HCT116 (cell line): ENCODE results near the gene PRODH. TPM values are rescaled to one million over a fixed set of nuclear protein-coding genes. Genes with fewer than 3 reads are reported as not detected.
"Not testable (repeated sequence)": the region's sequence is repeated elsewhere in the genome, so short reads cannot be mapped to it uniquely, and the experiment has no call there.

ENCODE experiments used
- ATAC-seq: fragments of 200-7000 bp; cut with Tn5 transposase; 2 replicates; pipeline ENCODE4 v1.9.1; 2020; ENCODE audit warnings: mild to moderate bottlenecking, moderate library complexity
- BruUV-seq: library from RNA; stranded (reverse); fragments of 400-500 nt; replicated peaks from 2 replicates; lab custom pipeline; 2021; lab: Mats Ljungman, UMichigan
- CTCF ChIA-PET: fragments of 300-600 bp; sonication (Branson Sonifier 250); formaldehyde crosslinking; loops from one replicate; lab custom pipeline; 2021; ENCODE audit warnings: antibody characterized with exemption; lab: Charles Lee
- POLR2A ChIA-PET: fragments of 300-600, 350-600 bp; sonication (Branson Sonifier 250); formaldehyde crosslinking; loops from one replicate; lab custom pipeline; 2021; ENCODE audit warnings: antibody characterized with exemption; lab: Charles Lee
- RAD21 ChIA-PET, 2 experiments: fragments of 300-600 bp; sonication (Branson Sonifier 250); formaldehyde crosslinking; loops; one replicate each; lab custom pipeline; 2023; ENCODE audit warnings: low total read pairs in 2 of 2; ENCODE audit not compliant: uncharacterized antibody in 2 of 2, unreplicated experiment in 2 of 2, low non-redundant PET in 1 of 2; lab: Charles Lee
- DNase-seq: peaks from one replicate; pipeline ENCODE4 v3.0.0-alpha.2; 2010; ENCODE audit warnings: low read depth, low spot score
- H2AFZ ChIP-seq: fragments of 200-600 bp; shearing (Covaris generic), sonication (generic); 2 replicates; pipeline ENCODE4 v1.6.1; 2017; ENCODE audit warnings: low read depth, mixed run types, mixed read lengths, antibody characterized with exemption, low read length; ENCODE audit not compliant: poor library complexity, severe bottlenecking
- H3K27ac ChIP-seq: 2 replicates; pipeline ENCODE4 v1.5.1; 2012; ENCODE audit warnings: low read depth, low read length
- H3K27me3 ChIP-seq: fragments of 200-600 bp; sonication (generic); 2 replicates; pipeline ENCODE4 v1.6.1; 2016; ENCODE audit warnings: mixed run types, low read length, mixed read lengths; ENCODE audit not compliant: insufficient read depth
- H3K36me3 ChIP-seq, 2 experiments: fragments of 200-500 bp in 1 of 2; fragments of 200-600 bp in 1 of 2; sonication (Bioruptor generic) in 1 of 2; sonication (generic) in 1 of 2; 2 replicates each; pipeline versions ENCODE4 v1.5.1 to v1.6.1; 2014 to 2016; ENCODE audit warnings: low read length in 2 of 2, inconsistent platforms in 1 of 2, mixed read lengths in 1 of 2, mixed run types in 1 of 2; ENCODE audit not compliant: insufficient read depth in 2 of 2, control insufficient read depth in 1 of 2
- H3K4me1 ChIP-seq, 2 experiments: fragments of 200-600 bp in 1 of 2; sonication (generic) in 1 of 2; 2 replicates each; pipeline versions ENCODE4 v1.5.1 to v1.6.1; 2012 to 2017; ENCODE audit warnings: low read length in 2 of 2, inconsistent platforms in 1 of 2, mild to moderate bottlenecking in 1 of 2, mixed read lengths in 1 of 2, mixed run types in 1 of 2, moderate library complexity in 1 of 2; ENCODE audit not compliant: insufficient read depth in 2 of 2, control insufficient read depth in 1 of 2
- H3K4me2 ChIP-seq: fragments of 200-600 bp; sonication (generic); 2 replicates; pipeline ENCODE4 v1.6.1; 2017; ENCODE audit warnings: mixed run types, low read length, mixed read lengths
- H3K4me3 ChIP-seq, 2 experiments: fragments of 200-600 bp in 1 of 2; sonication (generic) in 1 of 2; replicated peaks in 1 of 2; 2 replicates each; pipeline ENCODE4 v1.5.1; 2011 to 2016; ENCODE audit warnings: low read length in 2 of 2, control low read depth in 1 of 2, low read depth in 1 of 2, mild to moderate bottlenecking in 1 of 2, mixed read lengths in 1 of 2, mixed run types in 1 of 2
- H3K79me2 ChIP-seq: fragments of 200-600 bp; sonication (generic); 2 replicates; pipeline ENCODE4 v1.6.1; 2017; ENCODE audit warnings: mild to moderate bottlenecking, mixed run types, low read length, moderate library complexity, mixed read lengths; ENCODE audit not compliant: insufficient read depth
- H3K9ac ChIP-seq: fragments of 200-600 bp; sonication (generic); 2 replicates; pipeline ENCODE4 v1.6.1; 2016; ENCODE audit warnings: low read length, mixed read lengths
- H3K9me2 ChIP-seq: fragments of 200-600 bp; sonication (generic), shearing (Covaris generic); 2 replicates; pipeline ENCODE4 v1.6.1; 2017; ENCODE audit warnings: mixed run types, mild to moderate bottlenecking, moderate library complexity; ENCODE audit not compliant: insufficient read depth
- H3K9me3 ChIP-seq, 2 experiments: fragments of 200-500 bp in 1 of 2; fragments of 200-600 bp in 1 of 2; sonication (Bioruptor generic) in 1 of 2; sonication (generic) in 1 of 2; 2 replicates each; pipeline ENCODE4 v1.6.1; 2014 to 2017; ENCODE audit warnings: low read length in 2 of 2, mixed read lengths in 2 of 2, inconsistent platforms in 1 of 2, low read depth in 1 of 2, mild to moderate bottlenecking in 1 of 2, mixed run types in 1 of 2, moderate library complexity in 1 of 2; ENCODE audit not compliant: control insufficient read depth in 1 of 2, insufficient read depth in 1 of 2
- H4K20me1 ChIP-seq: fragments of 200-600 bp; sonication (generic), shearing (Covaris generic); 2 replicates; pipeline ENCODE4 v1.6.1; 2017; ENCODE audit warnings: mixed run types, mild to moderate bottlenecking, moderate library complexity; ENCODE audit not compliant: insufficient read depth
- CBX3 ChIP-seq: IDR thresholded peaks from 2 replicates; pipeline ENCODE4 v1.6.1; 2012; ENCODE audit warnings: low read depth
- CEBPB ChIP-seq: IDR thresholded peaks from 2 replicates; pipeline ENCODE4 v1.6.1; 2012; ENCODE audit warnings: low read depth
- ELF1 ChIP-seq: IDR thresholded peaks from 2 replicates; pipeline ENCODE4 v1.6.1; 2012; ENCODE audit warnings: low read depth, borderline replicate concordance
- EZH2 ChIP-seq: fragments of 200-600 bp; sonication (generic); IDR thresholded peaks from 2 replicates; pipeline ENCODE4 v1.6.1; 2017; ENCODE audit warnings: antibody characterized with exemption, mixed run types
- POLR2A ChIP-seq: IDR thresholded peaks from 2 replicates; pipeline ENCODE4 v1.7.0; 2011; ENCODE audit warnings: borderline replicate concordance; ENCODE audit not compliant: insufficient read depth, insufficient read length; ENCODE audit errors: extremely low read depth
- POLR2AphosphoS5 ChIP-seq: IDR thresholded peaks from 2 replicates; pipeline ENCODE4 v1.6.1; 2011; ENCODE audit warnings: mild to moderate bottlenecking, low read depth, low read length, moderate library complexity
- RAD21 ChIP-seq: IDR thresholded peaks from 2 replicates; pipeline ENCODE4 v1.6.1; 2012; ENCODE audit warnings: low read depth, mild to moderate bottlenecking
- REST ChIP-seq: IDR thresholded peaks from 2 replicates; pipeline ENCODE4 v1.6.1; 2012; ENCODE audit warnings: low read depth
- SIN3A ChIP-seq: IDR thresholded peaks from 2 replicates; pipeline ENCODE4 v1.6.1; 2012; ENCODE audit warnings: low read depth
- SP1 ChIP-seq: IDR thresholded peaks from 2 replicates; pipeline ENCODE4 v1.6.1; 2012; ENCODE audit warnings: low read depth
- SRF ChIP-seq: IDR thresholded peaks from 2 replicates; pipeline ENCODE4 v1.6.1; 2012; ENCODE audit warnings: low read depth
- ZBTB33 ChIP-seq: IDR thresholded peaks from 2 replicates; pipeline ENCODE4 v1.6.1; 2011; ENCODE audit warnings: mild to moderate bottlenecking, low read length, moderate library complexity; ENCODE audit not compliant: insufficient replicate concordance; ENCODE audit errors: extremely low read depth
- intact Hi-C: fragments of 100-400 bp; cut with micrococcal nuclease; formaldehyde crosslinking; loops from 2 replicates; pipeline ENCODE4 v1.10.0; 2022
- total RNA-seq: library from RNA; stranded (reverse); gene quantifications from one replicate; pipeline ENCODE4 v1.2.1, GENCODE V29; 2021; ENCODE audit not compliant: unreplicated experiment
- TF ChIP-seq, protein P1 (sequence below), 3 experiments: fragments of 200-600 bp in 1 of 3; sonication (generic) in 1 of 3; IDR thresholded peaks in 2 of 3; conservative IDR thresholded peaks in 1 of 3; 2 replicates each; pipeline ENCODE4 v1.5.1; 2012 to 2017; ENCODE audit warnings: low read depth in 2 of 3, low read length in 2 of 3, antibody characterized with exemption in 1 of 3, borderline replicate concordance in 1 of 3, control low read depth in 1 of 3, mild to moderate bottlenecking in 1 of 3, mixed read lengths in 1 of 3, mixed run types in 1 of 3, moderate library complexity in 1 of 3; ENCODE audit not compliant: insufficient read depth in 1 of 3
- TF ChIP-seq, protein P2 (sequence below): IDR thresholded peaks from 2 replicates; pipeline ENCODE4 v1.6.1; 2012

Gene PRODH
- total RNA-seq, 1 experiment from 2014 or later = 3.2 TPM

- H3K9me3 ChIP-seq, RAD21 ChIA-PET, ATAC-seq, DNase-seq, H3K9ac ChIP-seq, H3K27me3 ChIP-seq, H3K79me2 ChIP-seq, H3K4me3 ChIP-seq, H3K4me1 ChIP-seq, CTCF ChIA-PET, H4K20me1 ChIP-seq, H3K4me2 ChIP-seq, H2AFZ ChIP-seq, intact Hi-C loops, H3K9me2 ChIP-seq, H3K36me3 ChIP-seq, BruUV-seq, H3K27ac ChIP-seq: not testable (repeated sequence)
- POLR2A ChIA-PET = interaction anchor here (0.6 kb wide), 1 partner anchor 771 kb away, joined by 3 read pairs; no protein-coding TSS in a partner anchor
Observed at GRCh38 chr22:18934688-18935087, 1.4 kb downstream of the PRODH start.

DNA sequence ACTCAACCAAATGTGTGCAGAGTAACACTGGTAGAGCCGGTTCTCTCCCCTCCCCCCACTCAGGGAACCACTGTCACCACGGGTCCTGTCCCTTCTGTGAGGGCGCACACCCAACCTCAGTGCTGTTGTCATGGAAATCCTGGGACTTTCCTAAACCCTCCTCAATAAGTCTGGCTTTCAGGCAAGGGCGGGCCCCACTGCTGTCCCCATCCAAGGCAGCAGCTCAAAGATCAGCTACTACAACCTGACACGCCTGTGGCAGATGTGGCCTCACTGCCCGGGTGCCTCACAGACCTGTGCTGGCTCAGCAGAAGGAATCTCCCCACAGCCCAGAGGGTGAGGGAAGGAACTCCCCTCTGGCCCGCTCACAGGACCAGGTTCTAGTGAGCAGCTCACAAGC lies 2.2 kb downstream of the PRODH start:
- Histone ChIP-seq H2AFZ (no peak overlapping the region), H3K4me1 (no peaks in the 10 kb centered on the region), H3K27ac (no peak overlapping the region), H3K9ac (no peak overlapping the region), H3K36me3 (no peaks in the 10 kb centered on the region), H3K79me2 (no peaks in the 10 kb centered on the region), H3K9me3 (no peaks in the 10 kb centered on the region), H4K20me1 (no peaks in the 10 kb centered on the region), H3K4me2 (no peak overlapping the region), H3K4me3 (no peak overlapping the region), H3K9me2 (no peaks in the 10 kb centered on the region), H3K27me3 (no peaks in the 10 kb centered on the region)
- RAD21 ChIA-PET = no interaction called here
- no peak for ATAC-seq
- POLR2A ChIA-PET = no interaction called here
- BruUV-seq = no TSS peak
- intact Hi-C loops = no loop called here
- CTCF ChIA-PET = no interaction called here
- no peak for DNase-seq
- TF ChIP-seq CBX3 (no peak), POLR2AphosphoS5 (no peak), ZBTB33 (no peak), ELF1 (no peak), CEBPB (no peak), EZH2 (no peak), REST (no peak), RAD21 (no peak), SIN3A (no peak), SP1 (no peak), SRF (no peak), POLR2A (no peak)
- TF ChIP-seq, protein P1, sequence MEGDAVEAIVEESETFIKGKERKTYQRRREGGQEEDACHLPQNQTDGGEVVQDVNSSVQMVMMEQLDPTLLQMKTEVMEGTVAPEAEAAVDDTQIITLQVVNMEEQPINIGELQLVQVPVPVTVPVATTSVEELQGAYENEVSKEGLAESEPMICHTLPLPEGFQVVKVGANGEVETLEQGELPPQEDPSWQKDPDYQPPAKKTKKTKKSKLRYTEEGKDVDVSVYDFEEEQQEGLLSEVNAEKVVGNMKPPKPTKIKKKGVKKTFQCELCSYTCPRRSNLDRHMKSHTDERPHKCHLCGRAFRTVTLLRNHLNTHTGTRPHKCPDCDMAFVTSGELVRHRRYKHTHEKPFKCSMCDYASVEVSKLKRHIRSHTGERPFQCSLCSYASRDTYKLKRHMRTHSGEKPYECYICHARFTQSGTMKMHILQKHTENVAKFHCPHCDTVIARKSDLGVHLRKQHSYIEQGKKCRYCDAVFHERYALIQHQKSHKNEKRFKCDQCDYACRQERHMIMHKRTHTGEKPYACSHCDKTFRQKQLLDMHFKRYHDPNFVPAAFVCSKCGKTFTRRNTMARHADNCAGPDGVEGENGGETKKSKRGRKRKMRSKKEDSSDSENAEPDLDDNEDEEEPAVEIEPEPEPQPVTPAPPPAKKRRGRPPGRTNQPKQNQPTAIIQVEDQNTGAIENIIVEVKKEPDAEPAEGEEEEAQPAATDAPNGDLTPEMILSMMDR (IDR thresholded peaks at IDR 0.05 in 2 of 3, conservative IDR thresholded peaks at IDR 0.05 in 1 of 3; ENCODE audit: borderline replicate concordance in 1 of 3, insufficient read depth in 1 of 3, low read depth in 2 of 3, low read length in 2 of 3) = no peak
- TF ChIP-seq, protein P2, sequence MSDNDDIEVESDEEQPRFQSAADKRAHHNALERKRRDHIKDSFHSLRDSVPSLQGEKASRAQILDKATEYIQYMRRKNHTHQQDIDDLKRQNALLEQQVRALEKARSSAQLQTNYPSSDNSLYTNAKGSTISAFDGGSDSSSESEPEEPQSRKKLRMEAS = no peak
